Stimulated activated CD8-positive, alpha-beta memory T cell treated with anti-CD3 and anti-CD28 coated beads, Interleukin-4, amount 100 ng/mL, for 4 hours (primary cell): ENCODE data around the gene DUSP10.

Experiments used
- DNase-seq, 2 donors: peaks; one replicate each; pipeline ENCODE4 v3.0.0-alpha.2; 2020; ENCODE audit warnings: low read depth in 2 of 2, low spot score in 1 of 2

Gene DUSP10

GRCh38 chr1:221734187-221734586 is 7.7 kb downstream of the DUSP10 start:
- DNase-seq = no peak

DNA sequence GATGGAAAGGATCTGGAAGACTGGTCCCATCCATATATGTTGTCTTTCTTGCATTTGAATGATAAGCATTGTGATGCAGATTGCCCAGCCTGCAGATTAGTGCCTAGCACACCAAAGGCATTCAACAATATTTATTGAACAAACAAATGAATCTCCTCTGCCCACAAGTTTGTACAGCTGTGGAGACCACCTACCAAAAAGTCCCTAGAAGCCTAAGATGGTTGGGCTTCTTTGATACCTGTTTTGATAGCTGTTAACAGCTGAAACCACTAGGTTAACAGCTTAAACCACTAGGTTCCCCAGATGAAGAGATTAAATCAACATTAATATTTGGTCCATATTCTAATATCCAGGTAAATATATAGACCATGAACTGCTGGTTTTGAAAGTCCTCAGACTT is 9.8 kb downstream of the DUSP10 start:
- no peak for DNase-seq

GRCh38 chr1:221729771-221730330 is 12.0 kb downstream of the DUSP10 start:
- no peak for DNase-seq

DNA sequence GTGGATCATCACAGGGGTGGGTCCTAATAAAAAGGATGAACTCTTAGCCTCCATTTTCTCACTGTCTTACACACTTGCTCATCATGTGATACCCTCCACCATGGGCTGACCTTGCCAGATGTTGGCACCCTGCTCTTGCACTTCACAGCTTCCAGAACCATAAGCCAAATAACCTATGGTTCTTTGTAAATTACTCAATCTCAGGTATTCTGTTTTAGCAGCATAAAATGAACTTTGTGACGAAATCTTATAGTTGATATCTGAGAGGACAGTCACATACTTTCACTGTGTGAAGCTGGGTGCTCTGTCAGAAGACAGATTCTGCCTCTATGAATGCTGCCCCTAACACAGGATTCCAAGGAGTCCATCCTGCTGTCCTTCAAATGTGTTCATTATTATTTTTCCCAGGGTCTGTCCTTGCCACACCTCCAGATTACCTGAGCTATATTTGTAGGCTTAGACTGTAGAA is 13.8 kb downstream of the DUSP10 start:
- DNase-seq = no peak

DNA sequence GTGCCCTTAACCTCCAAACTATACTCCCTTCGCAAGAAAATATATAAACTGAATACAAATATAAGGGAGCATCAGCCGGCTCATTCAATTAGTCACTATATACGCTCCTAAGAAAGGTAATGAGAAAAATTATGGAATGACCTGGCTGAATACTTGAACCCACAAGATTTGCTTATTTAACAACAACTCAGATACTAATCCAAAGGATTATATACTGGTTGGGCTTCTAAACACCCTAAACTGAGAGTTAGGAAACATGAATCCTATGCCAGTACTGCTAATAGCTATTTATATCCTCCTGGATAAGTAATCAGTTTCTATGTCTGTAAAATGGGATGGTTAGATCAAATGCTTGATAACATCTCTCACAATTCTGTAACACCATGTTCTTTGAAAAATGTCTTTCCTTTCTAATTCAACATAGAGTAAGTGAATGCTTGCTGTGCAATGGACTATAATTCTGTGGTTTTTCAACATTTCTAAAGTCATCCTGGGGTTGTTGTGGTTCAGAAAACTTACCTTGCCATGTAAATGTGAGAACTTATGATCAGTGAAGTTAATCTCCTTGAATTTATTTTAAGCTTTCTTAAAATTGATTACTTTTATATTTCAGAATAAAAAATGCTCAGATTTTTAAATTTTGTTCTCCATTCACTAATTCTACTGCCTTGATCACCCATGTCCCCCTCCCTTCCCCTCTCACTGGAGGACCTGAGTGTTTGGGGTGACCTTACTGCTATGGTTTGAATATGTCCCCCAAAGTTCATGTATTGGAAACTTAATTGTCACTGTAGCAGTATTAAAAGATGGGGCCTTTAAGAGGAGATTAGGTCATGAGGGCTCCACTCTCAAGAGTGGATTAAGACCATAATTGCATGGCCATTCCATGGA is 14.5 kb downstream of the DUSP10 start:
- no peak for DNase-seq

GRCh38 chr1:221725735-221726672 is 15.9 kb downstream of the DUSP10 start:
- no peak for DNase-seq

GRCh38 chr1:221724931-221725605 is 16.8 kb downstream of the DUSP10 start:
- DNase-seq = no peak

- DNase-seq = no peak
These were observed 18.0 kb downstream of the DUSP10 start for GRCh38 chr1:221723848-221724236.

- no peak for DNase-seq
These were observed 18.7 kb downstream of the DUSP10 start for GRCh38 chr1:221723018-221723847.

DNA sequence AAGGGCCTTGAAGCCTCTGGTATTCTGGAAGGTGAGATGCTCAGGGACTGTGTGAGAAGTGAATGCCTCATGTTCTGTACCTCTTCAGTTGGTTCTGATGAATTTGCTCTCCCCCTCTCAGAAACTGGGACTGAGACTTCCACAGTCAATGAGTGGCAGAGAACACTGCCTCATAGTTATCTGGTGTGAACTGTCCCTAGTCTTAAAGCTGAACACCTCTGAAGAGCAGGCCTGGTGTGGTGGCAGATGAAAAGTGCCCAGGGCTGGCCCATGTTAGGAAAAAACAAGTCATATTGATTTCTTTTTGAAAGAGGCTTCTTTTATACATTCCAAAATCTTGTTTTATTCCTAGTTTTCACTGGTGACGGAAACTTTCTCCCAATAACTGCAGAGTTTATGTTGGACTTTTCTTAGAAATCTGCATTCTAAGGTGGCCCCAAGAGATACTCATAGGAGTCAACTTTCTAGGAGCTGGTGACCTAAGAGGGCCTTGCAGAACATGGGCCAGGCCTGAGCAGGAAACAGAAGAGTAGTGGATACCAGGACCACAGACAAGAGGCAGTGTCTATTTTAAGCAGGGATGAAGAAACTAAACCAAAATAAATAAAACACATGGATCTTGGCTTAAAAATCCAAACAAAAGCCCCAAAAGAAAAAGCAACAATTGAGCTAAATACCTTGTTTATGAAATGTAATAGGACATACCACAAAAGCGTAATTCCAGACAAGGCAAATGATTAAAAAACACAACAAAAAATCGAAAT is 19.5 kb downstream of the DUSP10 start:
- DNase-seq = no peak

- DNase-seq = no peak
These were observed 21.3 kb downstream of the DUSP10 start for GRCh38 chr1:221720545-221720944.

GRCh38 chr1:221719987-221720386 is 21.9 kb downstream of the DUSP10 start:
- DNase-seq = no peak

GRCh38 chr1:221719278-221719597 is 22.7 kb downstream of the DUSP10 start:
- no peak for DNase-seq

GRCh38 chr1:221718381-221719277 is 23.3 kb downstream of the DUSP10 start:
- DNase-seq = no peak

DNA sequence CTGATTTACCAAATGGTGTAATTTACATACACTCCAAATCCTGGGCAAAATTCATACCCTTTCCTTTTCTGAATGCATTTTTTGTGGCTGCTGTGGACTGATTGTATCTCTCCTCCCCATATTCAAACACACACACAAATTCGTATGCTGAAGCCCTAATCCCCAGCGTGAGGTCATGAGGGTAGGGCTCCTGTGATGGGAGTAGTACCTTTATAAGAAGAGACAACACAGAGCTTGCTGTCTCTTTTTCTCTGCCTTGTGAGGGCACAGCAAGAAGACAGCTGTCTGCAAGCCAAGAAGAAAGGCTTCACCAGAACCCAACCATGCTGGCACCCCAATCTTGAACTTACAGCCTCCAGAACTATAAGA is 24.4 kb downstream of the DUSP10 start:
- no peak for DNase-seq

DNA sequence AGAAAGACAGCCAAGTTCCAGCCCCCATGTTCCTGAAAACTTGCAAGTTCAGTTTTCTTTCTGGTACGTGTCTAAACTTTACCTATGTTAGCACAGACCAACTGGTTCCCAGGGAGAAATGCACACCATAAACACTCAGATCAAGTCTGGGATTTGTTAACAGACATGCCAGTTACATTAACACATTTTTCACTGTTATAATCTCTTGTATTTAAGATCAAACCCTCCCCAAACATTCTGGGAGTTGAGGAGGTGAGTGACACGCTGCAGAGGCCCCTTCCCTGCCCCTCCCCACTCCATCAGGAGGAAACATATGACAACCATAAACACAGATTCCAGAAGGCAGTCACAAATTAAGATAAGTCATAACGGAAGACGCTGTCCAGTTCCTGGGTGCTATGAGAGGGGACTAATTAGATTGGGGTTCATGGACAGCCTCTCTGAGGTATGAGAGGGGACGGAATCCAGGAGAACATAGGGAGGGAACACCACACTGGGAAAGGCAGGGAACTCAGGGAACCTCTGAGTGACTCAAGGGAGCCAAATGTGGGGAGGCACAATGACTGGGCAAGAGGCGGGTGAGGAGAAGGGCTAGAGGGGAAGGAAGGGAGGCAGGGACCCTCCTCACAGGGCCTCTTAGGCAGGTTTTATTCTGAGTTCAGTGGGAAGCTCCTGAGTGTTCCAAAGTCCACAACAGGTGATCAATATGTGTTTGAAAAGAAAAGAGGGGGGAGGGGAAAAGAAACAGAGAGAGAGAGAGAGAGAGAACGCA is 25.0 kb downstream of the DUSP10 start:
- no peak for DNase-seq

- DNase-seq = no peak
These were observed 26.3 kb downstream of the DUSP10 start for GRCh38 chr1:221715321-221716169.
